ENCODE measurements around the gene MRPL40.

Gene MRPL40

GRCh38 chr22:19401483-19401882 lies 30.9 kb upstream of the MRPL40 start:
- ATAC-seq, result no peak
- no peaks in the 10 kb centered on the region for H3K27me3 Mint-ChIP-seq
- peak overlapping the region in 1 of 2 donors; percentile 54 for H3K27ac Mint-ChIP-seq
- DNase-seq, result no peak
- H3K4me3 Mint-ChIP-seq, result no peak overlapping the region
- no peaks in the 10 kb centered on the region for H3K9me3 Mint-ChIP-seq
- H3K4me1 Mint-ChIP-seq, result no peaks in the 10 kb centered on the region

GRCh38 chr22:19402642-19403191 lies 29.6 kb upstream of the MRPL40 start:
- H3K27ac Mint-ChIP-seq, result peak overlapping the region in 1 of 2 donors; percentile 40
- no peaks in the 10 kb centered on the region for H3K9me3 Mint-ChIP-seq
- ATAC-seq, result no peak
- H3K4me3 Mint-ChIP-seq, result no peak overlapping the region
- DNase-seq, result no peak
- no peaks in the 10 kb centered on the region for H3K27me3 Mint-ChIP-seq
- H3K4me1 Mint-ChIP-seq, result no peaks in the 10 kb centered on the region

- DNase-seq, result no peak
- Mint-ChIP-seq H3K27ac (no peak overlapping the region), H3K4me1 (no peaks in the 10 kb centered on the region), H3K4me3 (no peak overlapping the region), H3K9me3 (no peaks in the 10 kb centered on the region), H3K27me3 (no peaks in the 10 kb centered on the region)
- ATAC-seq, result no peak
These were observed 27.7 kb upstream of the MRPL40 start for GRCh38 chr22:19404676-19405075.

GRCh38 chr22:19405133-19405532 lies 27.2 kb upstream of the MRPL40 start:
- no peaks in the 10 kb centered on the region for H3K9me3 Mint-ChIP-seq
- DNase-seq (no peak), ATAC-seq (no peak)
- H3K4me1 Mint-ChIP-seq, result no peaks in the 10 kb centered on the region
- no peaks in the 10 kb centered on the region for H3K27me3 Mint-ChIP-seq
- H3K4me3 Mint-ChIP-seq, result no peak overlapping the region
- H3K27ac Mint-ChIP-seq, result no peak overlapping the region

- no peaks in the 10 kb centered on the region for H3K27me3 Mint-ChIP-seq
- no peaks in the 10 kb centered on the region for H3K9me3 Mint-ChIP-seq
- ATAC-seq (no peak), DNase-seq (no peak)
- H3K4me3 Mint-ChIP-seq, result no peak overlapping the region
- no peak overlapping the region for H3K27ac Mint-ChIP-seq
- H3K4me1 Mint-ChIP-seq, result no peaks in the 10 kb centered on the region
These were observed 26.7 kb upstream of the MRPL40 start for GRCh38 chr22:19405652-19406051.

- no peak for ATAC-seq
- Mint-ChIP-seq H3K9me3 (no peaks in the 10 kb centered on the region), H3K4me1 (no peaks in the 10 kb centered on the region), H3K4me3 (no peak overlapping the region), H3K27me3 (no peaks in the 10 kb centered on the region), H3K27ac (peak overlapping the region in 1 of 2 donors; percentile 59)
- DNase-seq, result no peak
These were observed 26.0 kb upstream of the MRPL40 start for GRCh38 chr22:19406281-19406811.

GRCh38 chr22:19406846-19407245 lies 25.5 kb upstream of the MRPL40 start:
- DNase-seq, result no peak
- Mint-ChIP-seq H3K4me3 (no peak overlapping the region), H3K4me1 (peaks cover 1% of the 10 kb centered on the region), H3K27me3 (no peaks in the 10 kb centered on the region), H3K9me3 (no peaks in the 10 kb centered on the region), H3K27ac (no peak overlapping the region)
- no peak for ATAC-seq

- Mint-ChIP-seq H3K27me3 (no peaks in the 10 kb centered on the region), H3K9me3 (no peaks in the 10 kb centered on the region), H3K4me1 (peaks cover 11% of the 10 kb centered on the region), H3K27ac (no peak overlapping the region), H3K4me3 (no peak overlapping the region)
- no peak for DNase-seq
- ATAC-seq, result no peak
These were observed 24.4 kb upstream of the MRPL40 start for GRCh38 chr22:19407649-19408606.

- no peaks in the 10 kb centered on the region for H3K9me3 Mint-ChIP-seq
- H3K27ac Mint-ChIP-seq, result no peak overlapping the region
These were observed 21.2 kb upstream of the MRPL40 start for GRCh38 chr22:19410941-19411689.

GRCh38 chr22:19411690-19412045 lies 20.7 kb upstream of the MRPL40 start:
- no peaks in the 10 kb centered on the region for H3K9me3 Mint-ChIP-seq
- H3K4me3 Mint-ChIP-seq, result no peak overlapping the region
- H3K4me1 Mint-ChIP-seq, result peaks cover 19% of the 10 kb centered on the region
- DNase-seq (no peak), ATAC-seq (no peak)
- H3K27me3 Mint-ChIP-seq, result no peaks in the 10 kb centered on the region
- no peak overlapping the region for H3K27ac Mint-ChIP-seq

More at GRCh38 chr22:19410941-19411689, 21.2 kb upstream of the MRPL40 start:
- ATAC-seq, result no peak
- no peaks in the 10 kb centered on the region for H3K27me3 Mint-ChIP-seq
- H3K4me1 Mint-ChIP-seq, result peaks cover 19% of the 10 kb centered on the region
- DNase-seq, result no peak
- no peak overlapping the region for H3K4me3 Mint-ChIP-seq

GRCh38 chr22:19412478-19412877 lies 19.9 kb upstream of the MRPL40 start:
- Mint-ChIP-seq H3K4me3 (no peak overlapping the region), H3K27me3 (no peaks in the 10 kb centered on the region), H3K4me1 (peaks cover 19% of the 10 kb centered on the region), H3K9me3 (no peaks in the 10 kb centered on the region), H3K27ac (peak overlapping the region; percentile 60 to 96)
- DNase-seq (no peak), ATAC-seq (no peak)

- no peak for ATAC-seq
- Mint-ChIP-seq H3K4me1 (peaks cover 19% of the 10 kb centered on the region), H3K4me3 (no peak overlapping the region), H3K27me3 (no peaks in the 10 kb centered on the region), H3K9me3 (no peaks in the 10 kb centered on the region), H3K27ac (peak overlapping the region; percentile 3 to 96)
- no peak for DNase-seq
These were observed 19.4 kb upstream of the MRPL40 start for GRCh38 chr22:19412923-19413322.

GRCh38 chr22:19419086-19419463 lies 13.3 kb upstream of the MRPL40 start:
- ATAC-seq (no peak), DNase-seq (no peak)
- Mint-ChIP-seq H3K27me3 (no peaks in the 10 kb centered on the region), H3K4me3 (no peak overlapping the region), H3K9me3 (no peaks in the 10 kb centered on the region), H3K27ac (peak overlapping the region in 1 of 2 donors; percentile 67), H3K4me1 (peaks cover 52% of the 10 kb centered on the region)

GRCh38 chr22:19419464-19420178 lies 12.7 kb upstream of the MRPL40 start:
- H3K27me3 Mint-ChIP-seq, result no peaks in the 10 kb centered on the region
- no peaks in the 10 kb centered on the region for H3K9me3 Mint-ChIP-seq
- peak overlapping the region; percentile 43 to 46 for H3K4me3 Mint-ChIP-seq
- H3K27ac Mint-ChIP-seq, result peak overlapping the region; percentile 43 to 67
- ATAC-seq (peak; percentile 100), DNase-seq (peak; percentile 27 to 52)
- peaks cover 51% of the 10 kb centered on the region for H3K4me1 Mint-ChIP-seq

GRCh38 chr22:19420321-19420720 lies 12.0 kb upstream of the MRPL40 start:
- ATAC-seq (no peak), DNase-seq (no peak)
- H3K4me1 Mint-ChIP-seq, result peaks cover 51% of the 10 kb centered on the region
- no peaks in the 10 kb centered on the region for H3K27me3 Mint-ChIP-seq
- no peaks in the 10 kb centered on the region for H3K9me3 Mint-ChIP-seq
- H3K4me3 Mint-ChIP-seq, result peak overlapping the region; percentile 12 to 43
- peak overlapping the region; percentile 43 to 55 for H3K27ac Mint-ChIP-seq
